GM10266 (cell line): ENCODE measurements around the gene PRR5.
"Not testable (repeated sequence)": the region's sequence is repeated elsewhere in the genome, so short reads cannot be mapped to it uniquely, and the experiment has no call there.

Experiments used
- DNase-seq: peaks from one replicate; pipeline ENCODE4 v3.0.0; 2012; ENCODE audit errors: extremely low spot score
- CTCF ChIP-seq: IDR thresholded peaks from 2 replicates; pipeline ENCODE4 v1.5.1; 2012; ENCODE audit warnings: mild to moderate bottlenecking, low read depth; ENCODE audit not compliant: control insufficient read depth, insufficient read depth; ENCODE audit errors: missing control alignments

PRR5 gene

GRCh38 chr22:44676441-44677352 is 25.3 kb upstream of the PRR5 start:
- no peak for TF ChIP-seq CTCF
- DNase-seq, result no peak

- DNase-seq, result no peak
- TF ChIP-seq CTCF, result no peak
Observed at GRCh38 chr22:44677353-44677840, 24.6 kb upstream of the PRR5 start.

GRCh38 chr22:44677871-44678555 is 24.0 kb upstream of the PRR5 start:
- DNase-seq, result no peak
- no peak for TF ChIP-seq CTCF

- TF ChIP-seq CTCF, result no peak
- DNase-seq, result no peak
Observed at GRCh38 chr22:44678556-44679305, 23.3 kb upstream of the PRR5 start.

GRCh38 chr22:44679306-44679647 is 22.7 kb upstream of the PRR5 start:
- DNase-seq, result not testable (repeated sequence)

- no peak for DNase-seq
- no peak for TF ChIP-seq CTCF
Observed at GRCh38 chr22:44680058-44680457, 21.9 kb upstream of the PRR5 start.

GRCh38 chr22:44680481-44680894 is 21.5 kb upstream of the PRR5 start:
- no peak for TF ChIP-seq CTCF
- no peak for DNase-seq
